NCI-H187 treated with DMSO at 0.1 percent for 48 hours (cell line): ENCODE measurements around the gene CEP85.

ENCODE experiments used
- DNase-seq: peaks from one replicate; lab custom pipeline; 2025; lab: John Stamatoyannopoulos, UW

Gene CEP85

GRCh38 chr1:26277719-26278118, 43.7 kb downstream of the CEP85 start:
- no peak for DNase-seq

- DNase-seq: no peak
These were observed 44.3 kb downstream of the CEP85 start for GRCh38 chr1:26278303-26278702.

- no peak for DNase-seq
These were observed 44.9 kb downstream of the CEP85 start for GRCh38 chr1:26278724-26279455.

GRCh38 chr1:26279456-26280332, 45.7 kb downstream of the CEP85 start, which contains the start of gene SH3BGRL3:
TSS of gene SH3BGRL3 (plus strand) at chr1:26280086. CDS start at chr1:26280156, 70 bp downstream.
- no peak for DNase-seq

- DNase-seq: no peak
These were observed 46.5 kb downstream of the CEP85 start for GRCh38 chr1:26280333-26281042.

GRCh38 chr1:26281091-26281958, 47.3 kb downstream of the CEP85 start:
- DNase-seq: no peak

- no peak for DNase-seq
These were observed 48.0 kb downstream of the CEP85 start for GRCh38 chr1:26281971-26282370.

GRCh38 chr1:26282401-26282918, 48.5 kb downstream of the CEP85 start:
- DNase-seq: no peak

GRCh38 chr1:26283279-26283853, 49.4 kb downstream of the CEP85 start:
- DNase-seq: no peak

- no peak for DNase-seq
These were observed 50.0 kb downstream of the CEP85 start for GRCh38 chr1:26283871-26284596.

- no peak for DNase-seq
These were observed 50.8 kb downstream of the CEP85 start for GRCh38 chr1:26284597-26285347.

- no peak for DNase-seq
These were observed 51.5 kb downstream of the CEP85 start for GRCh38 chr1:26285366-26286063.

- DNase-seq: no peak
These were observed 52.0 kb downstream of the CEP85 start for GRCh38 chr1:26286064-26286416.

GRCh38 chr1:26287033-26287711, 53.2 kb downstream of the CEP85 start:
- DNase-seq: no peak

GRCh38 chr1:26287811-26288210, 53.8 kb downstream of the CEP85 start:
- no peak for DNase-seq

GRCh38 chr1:26288311-26288941, 54.4 kb downstream of the CEP85 start:
- DNase-seq: no peak

GRCh38 chr1:26289158-26290059, 55.4 kb downstream of the CEP85 start:
- DNase-seq: no peak
